OCI-LY1 (cell line): ENCODE results near the gene SYNE1.

Experiments
- CTCF ChIP-seq: fragments of 200-600 bp; sonication (generic), shearing (Covaris generic); IDR thresholded peaks from 2 replicates; pipeline ENCODE4 v1.5.1; 2017; ENCODE audit warnings: mild to moderate bottlenecking, antibody characterized with exemption, low read length, moderate library complexity, mixed read lengths
- EZH2 ChIP-seq: fragments of 200-600 bp; sonication (generic), shearing (Covaris generic); IDR thresholded peaks from 2 replicates; pipeline ENCODE4 v1.8.0; 2017; ENCODE audit warnings: borderline replicate concordance, mixed run types, mild to moderate bottlenecking, antibody characterized with exemption, low read length, moderate library complexity, mixed read lengths

GRCh38 chr6:152225241-152225934 is 411.8 kb downstream of the SYNE1 start:
- TF ChIP-seq CTCF (no peak), EZH2 (no peak)
